Measurements from ENCODE around the gene CYTH4.

DNA sequence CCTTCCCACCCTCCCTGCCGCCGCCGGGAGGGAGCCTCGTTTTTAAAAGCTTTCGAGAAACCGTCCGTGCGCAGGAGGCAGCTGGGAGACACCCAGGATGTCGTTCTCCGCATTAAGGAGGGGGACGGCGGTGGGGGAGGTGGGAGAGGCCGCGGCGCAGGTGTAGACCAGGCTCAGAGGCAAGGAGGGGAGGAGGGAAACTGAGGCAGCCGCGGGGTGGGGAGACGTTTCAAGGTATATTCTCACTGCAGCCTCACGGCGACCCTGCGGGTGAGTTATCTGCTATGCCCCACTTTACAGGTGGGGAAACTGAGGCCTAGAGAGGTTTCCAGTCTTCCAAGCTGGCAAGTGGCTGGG is 42.7 kb downstream of the CYTH4 start:
- TF ChIP-seq REST (IDR thresholded peaks at IDR 0.05; ENCODE audit: low read depth) (no peak), SP1 (IDR thresholded peaks at IDR 0.05; ENCODE audit: low read depth) (no peak), POLR2A (IDR thresholded peaks at IDR 0.05; ENCODE audit: borderline replicate concordance, extremely low read depth, insufficient read depth, insufficient read length) (no peak), EZH2phosphoT487 (IDR thresholded peaks at IDR 0.05; ENCODE audit: borderline replicate concordance) (no peak), ATF3 (IDR thresholded peaks at IDR 0.05) (no peak), EZH2 (IDR thresholded peaks at IDR 0.05) (no peak), ZBTB33 (IDR thresholded peaks at IDR 0.05; ENCODE audit: extremely low read depth, insufficient replicate concordance, low read length) (no peak), EGR1 (IDR thresholded peaks at IDR 0.05; ENCODE audit: low read depth) (no peak), SIN3A (IDR thresholded peaks at IDR 0.05; ENCODE audit: low read depth) (no peak), POLR2AphosphoS5 (IDR thresholded peaks at IDR 0.05; ENCODE audit: low read depth, low read length) (no peak)
- TF ChIP-seq, protein P1, sequence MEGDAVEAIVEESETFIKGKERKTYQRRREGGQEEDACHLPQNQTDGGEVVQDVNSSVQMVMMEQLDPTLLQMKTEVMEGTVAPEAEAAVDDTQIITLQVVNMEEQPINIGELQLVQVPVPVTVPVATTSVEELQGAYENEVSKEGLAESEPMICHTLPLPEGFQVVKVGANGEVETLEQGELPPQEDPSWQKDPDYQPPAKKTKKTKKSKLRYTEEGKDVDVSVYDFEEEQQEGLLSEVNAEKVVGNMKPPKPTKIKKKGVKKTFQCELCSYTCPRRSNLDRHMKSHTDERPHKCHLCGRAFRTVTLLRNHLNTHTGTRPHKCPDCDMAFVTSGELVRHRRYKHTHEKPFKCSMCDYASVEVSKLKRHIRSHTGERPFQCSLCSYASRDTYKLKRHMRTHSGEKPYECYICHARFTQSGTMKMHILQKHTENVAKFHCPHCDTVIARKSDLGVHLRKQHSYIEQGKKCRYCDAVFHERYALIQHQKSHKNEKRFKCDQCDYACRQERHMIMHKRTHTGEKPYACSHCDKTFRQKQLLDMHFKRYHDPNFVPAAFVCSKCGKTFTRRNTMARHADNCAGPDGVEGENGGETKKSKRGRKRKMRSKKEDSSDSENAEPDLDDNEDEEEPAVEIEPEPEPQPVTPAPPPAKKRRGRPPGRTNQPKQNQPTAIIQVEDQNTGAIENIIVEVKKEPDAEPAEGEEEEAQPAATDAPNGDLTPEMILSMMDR (IDR thresholded peaks at IDR 0.05 in 2 of 3, conservative IDR thresholded peaks at IDR 0.05 in 1 of 3; ENCODE audit: borderline replicate concordance in 1 of 3, insufficient read depth in 1 of 3, low read depth in 2 of 3, low read length in 2 of 3), result no peak
- TF ChIP-seq, protein P2, sequence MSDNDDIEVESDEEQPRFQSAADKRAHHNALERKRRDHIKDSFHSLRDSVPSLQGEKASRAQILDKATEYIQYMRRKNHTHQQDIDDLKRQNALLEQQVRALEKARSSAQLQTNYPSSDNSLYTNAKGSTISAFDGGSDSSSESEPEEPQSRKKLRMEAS (IDR thresholded peaks at IDR 0.05), result no peak

Data from HCT116 (cell line).